Putamen (tissue), 1 donor: Measurements from ENCODE around the gene BICD1.
A peak's percentile ranks its signal among the peaks of the same experiment; 100 is the strongest.
"Not testable (repeated sequence)": the region's sequence is repeated elsewhere in the genome, so short reads cannot be mapped to it uniquely, and the experiment has no call there.

Experiments
- DNase-seq: peaks from one replicate; pipeline ENCODE4 v3.0.0-alpha.2; 2016; ENCODE audit warnings: low spot score

BICD1 gene

GRCh38 chr12:32248441-32249140 lies 141.9 kb downstream of the BICD1 start:
- DNase-seq = no peak

GRCh38 chr12:32249777-32250176 lies 143.1 kb downstream of the BICD1 start:
- DNase-seq = no peak

DNA sequence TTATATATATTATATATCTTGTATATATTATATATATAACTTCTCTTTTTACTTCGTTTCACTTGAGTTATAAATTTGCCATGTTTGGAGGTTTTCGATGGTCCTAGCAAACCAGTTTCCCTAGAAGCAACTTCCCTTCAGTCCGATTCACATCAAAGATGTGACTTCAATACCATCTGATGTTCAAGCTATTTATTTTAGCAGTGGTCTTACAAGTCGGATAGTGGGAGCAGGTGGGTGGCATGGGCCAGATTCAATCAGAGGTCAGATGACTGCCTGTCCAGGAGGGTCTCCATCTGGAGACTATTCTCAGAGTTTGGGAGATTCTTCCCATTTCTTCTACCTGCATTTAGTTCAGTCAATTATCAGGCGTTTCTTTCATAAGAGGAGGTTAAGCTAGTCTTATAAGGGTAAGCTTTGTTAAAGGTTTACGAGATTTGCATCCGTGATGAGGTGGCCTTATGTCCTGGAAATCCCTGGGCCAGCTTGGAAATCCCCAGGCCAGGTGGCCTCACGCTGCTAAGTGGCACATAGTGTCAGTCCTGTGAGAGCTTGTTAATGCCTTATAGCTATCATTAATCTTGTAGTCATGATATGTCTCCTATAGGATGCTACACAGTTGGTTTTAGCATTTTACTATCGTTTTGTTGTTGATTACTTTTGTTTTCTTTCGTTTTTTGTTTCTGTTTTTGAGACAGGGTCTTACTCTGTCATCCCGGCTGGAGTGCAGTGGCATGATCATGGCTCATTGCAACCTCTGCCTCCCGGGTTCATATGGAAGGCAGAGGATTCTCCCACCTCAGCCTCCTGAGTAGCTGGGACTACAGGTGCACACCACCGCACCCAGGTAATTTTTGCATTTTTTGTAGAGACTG lies 145.8 kb downstream of the BICD1 start:
- no peak for DNase-seq

GRCh38 chr12:32253154-32253790 lies 146.6 kb downstream of the BICD1 start:
- no peak for DNase-seq

GRCh38 chr12:32254260-32254956 lies 147.8 kb downstream of the BICD1 start:
- DNase-seq = no peak

DNA sequence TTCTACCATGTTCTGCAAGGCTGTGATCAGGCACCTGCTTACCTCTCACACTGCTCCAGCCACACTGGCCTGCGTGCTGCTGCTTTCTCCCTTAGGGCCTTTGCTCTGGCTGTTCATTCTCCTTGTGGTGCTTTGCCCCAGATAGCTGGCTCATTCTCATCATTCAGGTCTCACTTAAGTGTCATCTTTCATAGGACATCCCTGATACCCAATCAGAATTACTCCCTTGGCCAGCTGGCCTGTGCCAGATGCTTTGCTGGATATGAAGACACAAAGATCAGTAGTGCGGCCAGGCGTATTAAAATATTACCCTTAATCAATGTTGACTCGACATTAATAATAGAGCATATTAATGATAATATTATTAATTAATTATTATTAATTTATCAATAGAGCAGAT lies 148.9 kb downstream of the BICD1 start:
- DNase-seq = no peak

DNA sequence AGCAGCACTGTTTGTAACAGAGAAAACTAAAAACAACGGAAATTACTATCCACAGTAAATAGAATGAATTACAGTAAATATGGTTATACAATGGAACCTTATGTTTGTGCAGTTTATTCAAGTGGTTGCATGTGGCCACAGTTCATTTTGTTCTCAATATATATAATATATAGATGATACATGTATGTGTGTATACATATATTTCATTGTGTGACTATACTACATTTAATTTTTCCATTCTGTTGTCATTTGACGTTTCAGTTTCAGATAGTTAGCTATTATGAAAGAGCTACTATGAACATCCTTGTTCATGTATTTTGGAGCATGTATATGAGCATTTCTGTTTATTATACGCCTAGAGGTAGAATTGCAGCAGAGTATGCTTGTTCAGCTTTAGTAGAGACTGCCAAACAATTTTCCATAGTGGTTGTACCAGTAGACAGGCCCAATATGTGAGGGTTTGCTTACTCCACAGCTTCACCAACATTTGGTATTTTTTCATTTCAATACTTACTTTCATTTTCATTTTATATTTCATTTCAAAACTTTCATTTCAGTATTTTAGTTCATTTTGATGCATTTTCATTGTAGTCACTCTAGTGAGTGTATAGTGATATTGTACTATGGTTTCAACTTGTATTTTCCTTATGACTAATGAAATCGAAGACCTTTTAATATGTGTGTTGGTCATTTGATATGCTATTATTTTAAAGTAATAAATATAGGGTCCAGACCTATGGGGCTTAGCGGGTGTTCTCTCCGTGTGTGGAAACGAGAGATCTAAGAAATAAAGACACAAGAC lies 151.2 kb downstream of the BICD1 start:
- no peak for DNase-seq

- DNase-seq = no peak
Observed at GRCh38 chr12:32260696-32261095, 154.0 kb downstream of the BICD1 start.

DNA sequence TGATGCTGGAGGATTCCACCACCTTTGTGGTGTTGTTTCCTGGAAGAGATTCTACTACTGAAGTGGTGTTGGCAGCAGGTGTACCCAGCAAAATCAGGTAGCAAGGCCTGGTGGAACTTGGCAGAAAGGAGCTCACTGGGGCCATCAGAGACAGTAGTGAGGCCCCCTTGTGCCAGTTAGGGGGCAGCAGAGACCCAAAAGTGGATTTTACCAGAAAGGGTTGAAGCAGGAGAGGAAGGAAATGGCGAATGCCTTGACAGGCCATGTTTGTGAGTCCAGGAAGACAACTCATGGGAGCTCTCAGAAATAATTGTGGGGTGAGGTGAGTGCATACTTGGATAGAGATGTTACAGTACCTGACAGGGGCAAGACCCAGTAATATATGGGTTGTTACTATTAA lies 155.0 kb downstream of the BICD1 start:
- DNase-seq = no peak

DNA sequence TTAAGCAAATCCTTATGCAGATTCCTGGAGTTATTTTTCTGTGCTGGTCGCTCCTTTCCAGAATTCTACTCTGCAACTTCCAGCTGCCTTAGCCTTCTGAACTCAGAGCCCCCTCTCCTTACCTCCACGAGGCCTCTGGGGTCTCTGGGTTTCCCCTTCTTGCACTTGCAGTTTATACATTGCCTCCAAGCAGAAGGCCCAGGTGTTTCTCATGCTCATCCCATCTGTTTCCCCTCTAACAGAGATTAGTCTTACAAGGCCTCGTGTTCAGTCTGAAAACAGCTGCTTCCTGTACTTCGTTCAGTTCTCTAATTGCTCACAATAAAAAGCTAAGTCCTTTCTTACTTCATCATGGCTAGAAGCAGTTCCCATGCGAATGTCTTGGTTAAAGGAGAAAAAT lies 158.3 kb downstream of the BICD1 start:
- DNase-seq = no peak

GRCh38 chr12:32265456-32265855 lies 158.8 kb downstream of the BICD1 start:
- DNase-seq = no peak

DNA sequence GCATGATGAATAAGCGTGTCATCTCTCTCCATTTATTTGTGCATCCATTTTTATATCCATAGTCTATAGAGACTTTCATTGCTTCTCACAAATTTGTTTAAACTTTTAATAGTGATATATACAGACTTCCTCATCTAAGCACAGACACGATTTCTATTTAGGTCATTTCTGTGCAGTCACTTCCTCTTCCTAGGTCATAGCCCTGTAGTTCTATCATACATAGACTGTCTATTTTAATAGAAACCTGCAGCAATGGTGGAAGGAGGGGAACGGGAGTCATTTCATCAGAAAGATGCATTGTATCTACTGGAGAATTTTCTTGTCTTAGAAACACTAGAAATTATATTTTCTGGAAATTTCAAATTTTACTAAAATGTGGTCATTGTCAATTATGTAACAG lies 159.3 kb downstream of the BICD1 start:
- no peak for DNase-seq

DNA sequence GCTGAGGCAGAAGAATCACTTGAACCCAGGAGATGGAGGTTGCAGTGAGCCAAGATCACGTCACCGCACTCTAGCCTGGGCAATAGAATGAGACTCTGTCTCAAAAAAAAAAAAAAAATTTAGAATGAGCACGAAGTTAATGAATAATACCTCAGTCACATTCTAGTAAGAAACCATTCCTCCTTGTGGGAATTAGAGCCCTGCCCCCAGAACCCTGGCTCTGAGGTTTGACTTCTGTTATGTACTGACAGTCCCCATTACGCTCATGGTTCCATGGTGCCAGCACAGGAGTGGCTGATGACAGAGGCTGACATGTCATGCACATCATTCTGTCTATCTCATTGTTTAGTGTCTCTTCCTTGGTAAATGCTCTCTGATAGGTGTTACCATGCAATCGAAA lies 160.1 kb downstream of the BICD1 start:
- DNase-seq = no peak

GRCh38 chr12:32270818-32271710 lies 164.4 kb downstream of the BICD1 start:
- peak; percentile 49 for DNase-seq

DNA sequence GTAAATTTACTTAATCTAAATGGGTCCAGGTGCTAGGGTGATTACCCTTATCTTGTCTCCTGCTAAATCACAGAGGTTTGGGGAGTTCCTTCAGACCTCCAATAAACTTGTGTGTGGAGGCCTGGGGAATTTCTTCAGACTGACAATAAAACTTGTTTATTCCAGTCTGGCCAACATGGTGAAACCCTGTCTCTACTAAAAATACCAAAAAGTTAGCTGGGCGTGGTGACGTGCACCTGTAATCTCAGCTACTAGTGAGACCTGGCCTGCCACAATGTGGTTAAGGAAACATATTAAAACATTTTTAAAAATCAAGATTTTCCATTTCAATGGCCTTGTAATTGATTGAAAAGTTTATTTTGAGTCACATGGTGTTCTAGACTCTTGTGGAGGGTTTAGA lies 165.8 kb downstream of the BICD1 start:
- DNase-seq = no peak

GRCh38 chr12:32273063-32273522 lies 166.4 kb downstream of the BICD1 start:
- no peak for DNase-seq

DNA sequence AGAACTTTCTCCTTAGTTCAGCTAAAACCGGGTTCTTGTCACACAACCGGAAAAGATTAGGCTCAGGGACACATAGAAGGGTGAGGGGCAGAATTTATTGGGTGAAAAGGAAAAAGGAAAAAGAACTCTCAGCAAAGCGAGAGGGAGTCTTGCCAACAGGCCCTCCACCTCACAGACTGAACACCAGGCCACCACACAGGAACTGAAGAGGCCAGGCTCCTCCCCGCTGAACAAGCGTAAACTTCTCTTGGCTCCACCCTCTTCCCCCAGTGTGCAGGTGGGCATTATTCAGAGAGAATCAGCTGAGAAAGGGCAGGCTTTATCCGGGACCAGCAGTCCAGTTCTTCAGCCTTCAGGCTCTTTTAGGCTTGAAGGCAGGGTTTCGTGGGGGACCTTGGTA lies 167.1 kb downstream of the BICD1 start:
- DNase-seq = no peak

DNA sequence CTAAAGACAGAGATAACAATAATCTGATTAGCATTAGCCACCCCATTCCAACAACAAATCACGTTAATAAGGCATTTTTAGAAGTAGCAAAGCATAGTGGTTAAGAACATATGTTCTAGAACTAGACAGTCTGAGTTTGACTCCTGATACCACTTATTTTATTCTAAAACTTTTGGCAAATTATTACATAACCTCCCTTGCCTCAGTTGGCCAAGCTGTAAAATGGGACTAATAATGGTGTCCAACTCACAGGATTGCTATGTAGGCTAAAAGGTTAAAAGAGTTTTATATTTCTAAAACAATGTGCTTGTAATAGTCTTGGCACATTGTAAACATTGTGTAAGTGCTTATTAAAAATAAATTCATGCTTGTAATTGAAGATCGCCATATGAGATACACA lies 168.0 kb downstream of the BICD1 start:
- DNase-seq = no peak

DNA sequence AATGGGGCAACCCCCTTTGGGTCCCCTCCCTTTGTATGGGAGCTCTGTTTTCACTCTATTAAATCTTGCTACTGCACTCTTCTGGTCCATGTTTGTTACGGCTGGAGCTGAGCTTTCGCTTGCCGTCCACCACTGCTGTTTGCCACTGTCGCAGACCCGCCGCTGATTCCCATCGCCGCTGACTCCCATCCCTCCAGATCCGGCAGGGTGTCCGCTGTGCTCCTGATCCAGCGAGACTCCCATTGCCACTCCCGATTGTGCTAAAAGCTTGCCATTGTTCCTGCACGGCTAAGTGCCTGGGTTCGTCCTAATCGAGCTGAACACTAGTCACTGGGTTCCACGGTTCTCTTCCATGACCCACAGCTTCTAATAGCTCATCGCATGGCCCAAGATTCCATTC lies 168.9 kb downstream of the BICD1 start:
- not testable (repeated sequence) for DNase-seq

DNA sequence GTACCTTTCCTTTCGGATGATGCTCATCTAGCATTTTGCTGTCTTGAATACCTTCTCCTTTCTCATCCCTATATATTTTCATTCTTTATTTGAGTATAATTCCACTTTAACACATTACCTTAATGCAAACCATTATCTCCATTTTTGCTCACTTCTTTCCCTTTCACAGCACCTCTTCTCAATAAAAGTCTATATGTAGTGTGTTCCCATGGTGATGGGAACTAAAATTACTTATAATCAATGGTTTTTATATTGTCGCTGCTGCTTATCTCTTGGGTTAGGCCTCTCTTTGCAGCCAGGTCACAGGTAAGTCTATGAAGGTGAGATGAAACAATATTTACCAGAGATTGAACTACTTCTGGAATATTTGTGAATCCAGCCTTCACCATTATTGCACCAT lies 171.1 kb downstream of the BICD1 start:
- no peak for DNase-seq
